AG08395 (cell line): ENCODE results near the gene KCNS1.

Experiments used
- DNase-seq: peaks from one replicate; pipeline ENCODE4 v3.0.0; 2012; ENCODE audit warnings: mixed read lengths, low spot score

KCNS1 gene

DNA sequence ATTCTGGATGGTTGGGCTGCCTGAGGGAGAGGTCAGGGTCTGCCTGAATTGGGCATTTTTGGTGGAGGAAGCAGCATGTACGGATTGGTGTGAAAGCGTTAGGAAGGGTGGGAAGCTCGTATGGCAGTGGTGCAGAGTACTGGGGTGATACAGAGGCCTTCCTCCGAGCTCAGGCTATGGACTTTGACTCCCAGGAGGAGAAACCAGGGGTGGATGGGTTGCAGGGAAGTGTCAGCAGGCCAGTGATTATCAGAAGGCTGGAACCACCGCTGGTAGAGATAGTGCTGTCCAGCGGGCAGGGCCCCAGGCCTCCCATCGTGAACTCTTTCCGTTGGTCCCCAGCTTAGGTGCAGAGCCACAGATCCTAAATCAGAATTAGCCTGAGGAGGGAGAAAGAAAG lies 8.7 kb upstream of the KCNS1 start:
- DNase-seq: no peak

DNA sequence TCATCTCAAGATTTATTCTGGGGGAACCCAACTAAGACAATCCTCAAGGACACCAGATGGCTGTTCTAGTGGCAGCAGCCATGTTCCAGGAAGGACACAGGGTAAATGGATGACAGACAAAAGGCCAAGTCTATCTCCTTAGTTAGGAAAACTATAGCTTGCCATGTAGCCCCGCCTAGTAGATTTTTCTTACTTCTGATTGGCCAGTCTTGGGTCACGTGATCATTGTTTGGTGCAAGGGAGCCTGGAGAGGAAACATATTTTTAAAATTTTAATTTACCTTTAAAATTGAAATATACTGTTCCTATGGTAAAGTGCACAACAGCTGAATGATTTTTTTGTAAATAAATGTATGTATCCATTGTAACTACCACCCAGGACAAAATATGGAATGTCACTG lies 4.4 kb upstream of the KCNS1 start:
- DNase-seq: no peak

DNA sequence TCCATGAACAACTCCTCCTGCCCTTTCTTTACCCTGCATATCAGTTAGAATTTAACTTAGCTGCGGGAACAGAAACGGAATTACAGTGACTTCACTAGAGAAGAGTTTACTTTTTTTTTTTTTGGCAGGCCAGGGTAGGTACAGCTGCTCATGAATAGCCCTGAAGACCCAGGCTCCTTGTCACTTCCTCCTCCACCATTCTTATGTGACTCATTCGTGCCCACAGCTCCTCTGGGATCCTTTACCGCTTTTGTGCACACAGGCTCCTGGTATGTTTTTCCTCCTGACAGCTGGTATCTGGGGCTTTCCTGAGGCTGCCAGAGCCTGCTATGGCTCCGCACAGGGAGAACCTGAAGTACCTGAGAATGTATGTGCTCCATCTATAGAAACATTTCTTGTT lies 3.9 kb upstream of the KCNS1 start:
- peak; percentile 63 for DNase-seq

DNA sequence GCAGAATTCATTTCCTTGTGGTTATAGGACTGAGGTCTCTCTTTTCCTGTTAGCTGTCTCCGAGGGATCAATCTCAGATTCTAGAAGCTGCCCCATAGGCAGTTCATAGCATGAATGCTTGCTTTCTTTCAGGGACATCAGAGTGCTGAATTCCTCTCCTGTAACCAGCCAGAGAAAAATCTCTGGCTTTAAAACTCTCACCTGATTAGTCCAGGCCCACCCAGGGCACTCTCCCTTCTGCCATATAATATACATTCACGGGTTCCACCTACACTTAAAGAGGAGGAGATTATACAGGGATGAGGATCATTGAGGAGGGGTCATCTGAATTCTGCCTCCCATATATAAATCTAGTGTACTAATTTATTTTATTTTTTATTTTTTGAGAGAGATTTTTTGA lies 2.1 kb upstream of the KCNS1 start:
- no peak for DNase-seq

DNA sequence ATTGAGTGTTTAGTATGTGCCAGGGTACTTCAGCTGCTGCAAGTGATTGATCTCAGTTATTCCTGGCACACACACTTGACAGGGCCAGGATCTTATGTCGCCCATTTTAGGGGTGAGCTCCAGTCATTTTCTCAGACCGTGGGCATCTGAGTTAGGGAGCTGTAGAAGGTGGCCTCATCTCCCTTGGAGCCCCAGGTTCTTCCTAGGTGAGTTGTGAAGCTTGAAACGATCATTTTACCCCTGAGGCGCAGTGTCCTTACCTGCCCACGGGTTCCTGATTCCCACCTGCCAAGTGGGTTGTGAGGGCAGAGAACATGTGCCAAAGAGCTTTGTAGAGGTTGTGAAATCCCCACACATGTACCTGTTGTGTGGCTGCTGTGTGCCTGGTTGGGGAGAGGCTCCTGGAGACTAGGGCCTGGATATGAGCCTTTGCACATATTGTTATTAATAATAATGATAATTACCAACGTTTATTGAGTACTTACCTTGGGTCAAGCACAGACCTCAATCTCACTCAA lies 465 bp upstream of the KCNS1 start:
- no peak for DNase-seq

DNA sequence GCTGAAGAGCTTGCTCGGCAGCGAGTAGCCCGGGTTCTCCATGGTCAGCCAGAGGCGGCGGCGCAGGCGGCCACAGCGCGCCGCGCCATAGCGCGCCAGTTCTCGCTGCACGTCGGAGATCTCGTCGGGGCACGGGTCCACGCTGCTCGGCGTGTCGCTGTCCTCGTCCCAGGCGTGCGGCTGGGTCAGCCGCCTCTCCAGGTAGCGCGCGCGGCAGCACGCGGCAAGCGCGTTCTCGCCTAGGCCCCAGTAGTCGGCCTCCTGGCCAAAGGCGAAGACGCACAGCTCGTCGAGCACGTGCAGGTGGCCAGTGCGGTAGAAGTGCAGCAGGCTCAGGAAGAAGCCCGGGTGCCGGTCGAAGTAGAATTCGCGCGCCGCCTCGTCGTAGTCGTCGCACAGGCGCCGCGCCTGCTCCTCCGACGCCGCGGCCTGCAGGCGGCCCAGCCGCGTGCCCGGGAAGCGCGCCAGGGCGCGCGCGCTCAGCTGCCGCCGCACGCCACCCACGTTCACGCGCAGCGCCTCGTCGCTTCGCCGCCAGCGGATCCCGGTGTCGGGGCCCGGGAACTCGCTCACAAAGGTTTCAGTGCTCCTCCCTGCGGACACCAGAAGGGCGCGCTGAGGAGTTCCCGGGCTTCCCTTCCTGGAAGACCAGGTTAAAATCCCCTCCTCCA lies 2.7 kb downstream of the KCNS1 start:
- no peak for DNase-seq

DNA sequence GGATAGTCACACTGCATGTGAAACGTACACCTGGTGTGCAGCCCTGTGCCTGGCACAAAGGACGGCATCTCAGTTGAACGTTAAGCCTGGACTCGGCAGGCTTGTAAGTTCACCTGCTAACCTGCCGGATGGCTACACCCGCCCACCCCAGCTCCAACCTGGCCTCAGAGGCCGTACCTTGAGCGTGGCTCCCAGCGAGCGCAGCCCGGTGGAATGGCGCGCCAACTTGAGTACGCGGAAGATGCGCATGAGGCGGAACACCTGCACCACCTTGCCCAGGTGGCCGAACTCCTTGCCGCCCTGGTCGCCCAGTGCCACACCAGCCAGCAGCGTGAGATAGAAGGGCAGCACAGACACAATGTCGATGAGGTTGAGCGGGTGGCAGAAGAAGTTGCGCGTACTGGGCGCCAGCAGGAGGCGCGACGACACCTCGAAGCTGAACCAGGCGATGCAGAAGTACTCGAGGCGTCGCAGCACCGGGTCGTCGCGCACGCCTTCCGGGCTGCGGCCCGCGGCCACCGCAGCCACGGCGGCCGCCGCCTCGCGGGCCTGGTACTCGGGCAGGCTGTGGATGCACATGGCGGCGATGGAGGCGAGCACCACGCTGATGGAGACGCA lies 3.3 kb downstream of the KCNS1 start:
- DNase-seq: no peak

DNA sequence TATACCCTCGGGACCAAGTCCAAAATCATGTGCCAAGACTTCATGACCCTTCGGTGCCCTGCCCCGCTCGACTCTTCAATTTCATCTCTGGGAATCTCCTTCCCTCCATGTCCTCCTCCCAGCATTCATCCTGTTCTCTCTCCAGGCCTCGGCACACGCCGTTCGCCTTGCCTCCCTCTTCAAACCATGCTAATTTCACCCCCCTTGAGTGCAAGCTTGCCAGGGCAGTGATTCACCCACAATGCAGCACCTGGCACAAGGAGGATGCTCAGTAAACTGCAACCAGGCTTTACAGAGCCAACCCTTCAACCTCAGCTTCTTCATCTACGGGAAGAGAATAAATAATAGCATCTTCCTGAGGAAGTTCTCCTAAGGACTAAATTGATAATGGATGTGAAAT lies 4.1 kb downstream of the KCNS1 start:
- DNase-seq: no peak

DNA sequence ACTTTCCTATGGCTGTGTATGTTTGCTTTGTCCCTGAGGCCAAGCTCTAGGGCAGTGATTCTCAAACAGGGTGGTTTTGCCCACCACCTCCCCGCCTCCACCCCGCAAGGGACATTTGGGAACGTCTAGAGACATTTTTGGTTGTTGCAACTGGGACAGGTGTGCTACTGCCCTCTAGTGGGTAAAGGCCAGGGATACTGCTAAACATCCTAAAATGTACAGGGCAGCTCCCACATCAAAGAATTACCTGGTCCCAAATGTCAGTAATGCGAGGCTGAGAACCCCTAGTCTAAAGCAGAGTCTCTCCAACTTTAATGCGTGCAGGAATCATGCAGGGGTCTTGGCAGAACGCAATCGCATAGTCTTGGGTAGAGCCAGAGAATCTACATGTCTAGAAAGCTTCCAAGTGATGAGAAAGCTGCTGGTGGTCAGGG lies 5.1 kb downstream of the KCNS1 start:
- DNase-seq: peak; percentile 70

DNA sequence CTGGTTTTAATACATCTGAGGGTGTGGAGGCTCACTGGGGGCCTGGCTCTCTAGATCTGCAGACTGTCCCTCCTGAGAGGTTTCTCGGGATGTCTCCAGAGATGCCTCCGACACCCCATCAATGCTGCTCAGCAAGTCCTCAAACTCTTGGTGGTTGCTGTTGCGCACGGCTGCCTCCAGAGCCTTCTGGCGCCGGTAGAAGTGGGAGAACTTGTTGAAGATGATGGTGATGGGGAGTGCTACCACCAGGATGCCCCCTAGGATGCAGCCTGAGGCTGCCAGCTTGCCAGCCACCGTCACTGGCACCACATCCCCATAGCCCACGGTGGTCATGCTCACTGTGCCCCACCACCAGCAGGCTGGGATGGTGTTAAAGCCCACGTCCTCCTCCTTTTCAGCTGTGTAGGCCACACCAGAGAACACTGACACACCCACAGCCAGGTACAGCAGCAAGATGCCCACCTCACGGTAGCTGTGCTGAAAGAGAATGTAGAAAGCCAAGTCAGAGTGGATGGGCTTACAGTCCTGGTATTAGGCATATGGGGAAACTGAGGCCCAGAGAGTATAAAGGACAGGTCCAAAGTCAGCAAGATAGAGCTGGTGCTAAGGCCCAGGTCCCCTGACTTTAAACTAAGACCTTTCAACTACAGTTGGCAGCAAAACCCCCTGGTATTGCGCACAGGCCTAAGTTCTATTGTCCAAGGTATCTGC lies 5.9 kb downstream of the KCNS1 start:
- DNase-seq: no peak

DNA sequence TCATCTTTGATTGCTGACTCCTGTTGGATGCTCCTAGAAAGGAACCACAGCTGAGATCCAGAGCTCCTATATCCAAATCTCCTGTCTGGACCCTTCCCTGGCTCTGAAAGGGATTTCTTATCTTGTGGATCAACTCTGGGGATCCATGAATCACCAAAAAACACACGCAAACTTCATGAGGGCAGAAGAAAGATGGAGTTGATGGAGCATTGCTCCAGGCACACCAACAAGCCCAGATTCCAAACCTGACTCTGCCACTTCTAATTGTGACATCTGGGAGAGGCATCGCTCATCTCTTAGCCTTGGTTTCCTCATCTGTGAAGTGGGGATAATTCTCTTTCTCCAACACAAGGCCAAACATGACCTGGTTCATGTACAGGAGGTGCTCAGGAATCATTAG lies 6.7 kb downstream of the KCNS1 start:
- DNase-seq: no peak

DNA sequence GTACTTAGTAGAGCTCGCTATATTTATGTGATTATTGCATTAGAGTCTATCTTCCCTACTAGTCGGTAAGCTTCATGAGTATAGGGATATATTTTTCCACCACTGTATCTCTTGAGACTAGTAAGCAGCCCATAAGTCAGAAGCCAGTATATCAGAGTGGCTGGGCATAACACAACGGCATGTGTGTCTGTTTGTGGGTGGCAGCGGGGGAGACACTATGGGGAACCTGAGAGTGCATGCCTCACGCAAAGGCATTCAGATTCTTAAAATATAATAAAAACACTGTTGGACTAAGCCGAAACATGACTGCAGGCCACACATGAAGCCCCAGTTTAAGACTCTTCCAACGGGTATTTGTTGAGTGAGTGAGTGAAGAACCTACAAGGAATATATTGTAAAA lies 8.0 kb downstream of the KCNS1 start:
- no peak for DNase-seq

DNA sequence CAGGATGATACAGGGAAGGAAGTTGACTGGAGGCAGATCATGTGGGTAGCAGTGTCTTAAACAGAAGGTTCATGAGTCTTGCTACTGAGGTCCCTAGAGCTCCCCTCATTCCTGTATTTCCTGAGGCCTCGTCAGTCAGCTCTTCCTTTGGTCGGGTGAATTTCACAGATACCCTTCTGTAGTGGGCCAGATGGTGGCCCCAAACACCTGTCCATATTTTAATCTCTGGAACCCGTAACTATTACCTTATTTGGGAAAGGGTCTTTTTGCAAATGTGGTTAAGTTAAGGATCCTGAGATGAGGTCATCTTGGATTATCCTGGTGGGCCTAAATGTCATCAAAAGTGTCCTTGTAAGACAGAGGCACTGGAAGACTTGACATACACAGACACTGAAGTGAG lies 9.6 kb downstream of the KCNS1 start:
- no peak for DNase-seq

DNA sequence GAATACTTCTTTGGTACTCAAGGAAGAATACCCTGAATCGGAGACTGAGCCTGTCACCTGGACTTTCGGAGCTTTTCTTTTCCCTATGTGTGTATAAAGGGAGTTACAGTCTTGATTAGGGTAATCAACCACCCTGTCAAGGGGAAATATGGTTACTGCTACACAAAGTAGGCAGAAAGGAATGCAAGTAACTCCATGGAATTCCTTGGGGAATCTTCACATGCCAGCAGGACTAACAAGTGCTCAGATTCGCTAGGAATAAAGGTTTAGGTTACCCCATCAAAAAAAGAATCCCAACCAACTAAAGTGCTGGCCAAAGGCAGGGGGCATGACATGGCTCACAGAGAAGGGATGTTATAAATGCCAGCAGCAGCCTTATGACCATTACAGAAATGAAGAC lies 10.4 kb downstream of the KCNS1 start:
- peak; percentile 39 for DNase-seq

DNA sequence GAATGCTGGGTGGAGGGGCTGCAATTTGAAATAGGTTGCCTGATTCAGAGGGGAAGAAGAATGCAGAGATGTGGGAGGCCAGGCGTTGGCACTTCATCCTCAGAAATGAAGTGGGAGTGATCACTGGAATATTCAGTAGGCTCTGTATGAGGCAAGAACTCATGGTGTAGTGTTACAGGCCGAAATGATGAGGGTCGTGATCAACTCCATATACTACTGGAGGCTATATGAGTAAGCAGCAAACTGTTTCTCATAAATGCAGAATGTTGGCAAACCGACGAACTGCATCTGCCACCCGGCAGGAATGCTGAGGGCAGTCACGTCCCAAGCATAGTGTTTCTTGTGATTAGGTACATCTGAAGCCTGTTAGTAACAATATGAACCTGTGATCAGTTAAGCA lies 12.7 kb downstream of the KCNS1 start:
- DNase-seq: peak; percentile 83

DNA sequence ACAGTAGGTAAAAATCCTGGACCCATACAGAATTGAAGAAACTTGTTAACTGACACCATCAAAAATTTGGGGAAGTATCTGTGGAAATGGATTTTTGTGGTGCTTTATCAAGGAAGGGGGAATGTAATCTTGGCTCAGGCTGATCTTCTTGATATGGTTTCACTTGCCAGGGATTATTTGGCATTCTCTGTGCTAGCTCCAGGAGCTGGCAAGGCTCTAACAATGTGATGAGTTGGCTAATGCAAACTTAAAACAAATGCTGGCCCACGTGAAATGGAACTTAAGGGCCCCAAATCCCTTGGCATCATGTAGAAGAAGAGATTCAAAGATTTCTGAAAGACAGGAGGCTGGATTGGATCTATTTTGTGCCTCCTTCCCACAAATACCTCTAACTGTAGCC lies 13.1 kb downstream of the KCNS1 start:
- DNase-seq: peak; percentile 59

DNA sequence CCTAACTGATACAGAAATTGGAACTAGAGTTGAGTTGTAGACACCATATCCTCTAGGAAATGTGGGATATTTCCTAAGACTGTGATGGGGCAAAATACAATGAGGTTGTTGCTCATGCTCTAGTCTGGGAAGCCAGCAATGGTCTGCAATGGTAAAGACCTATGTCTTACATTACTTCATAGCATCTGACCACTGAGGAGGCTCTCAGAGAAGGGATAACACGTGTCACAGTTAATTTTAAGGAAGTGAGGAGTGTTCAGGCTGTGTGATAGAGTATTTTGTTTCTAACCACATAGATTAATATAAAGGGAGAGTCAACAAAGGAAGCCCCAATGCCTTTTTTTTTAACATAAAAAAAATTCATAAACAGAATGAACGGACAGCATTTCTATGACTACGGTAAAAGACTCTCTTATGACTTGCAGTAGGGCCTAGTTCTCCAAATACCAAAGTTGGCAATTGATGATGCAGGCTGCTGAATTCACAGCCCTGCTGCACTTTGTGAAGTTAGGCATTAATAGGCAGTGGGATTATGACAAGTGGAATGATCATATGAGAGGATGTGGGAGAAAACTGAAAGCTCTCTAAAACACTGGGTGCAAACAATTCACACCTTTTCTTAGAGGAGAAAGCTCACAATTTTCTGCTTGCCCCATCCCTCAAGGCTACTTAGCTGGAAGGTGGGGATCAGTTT lies 13.7 kb downstream of the KCNS1 start:
- DNase-seq: no peak

DNA sequence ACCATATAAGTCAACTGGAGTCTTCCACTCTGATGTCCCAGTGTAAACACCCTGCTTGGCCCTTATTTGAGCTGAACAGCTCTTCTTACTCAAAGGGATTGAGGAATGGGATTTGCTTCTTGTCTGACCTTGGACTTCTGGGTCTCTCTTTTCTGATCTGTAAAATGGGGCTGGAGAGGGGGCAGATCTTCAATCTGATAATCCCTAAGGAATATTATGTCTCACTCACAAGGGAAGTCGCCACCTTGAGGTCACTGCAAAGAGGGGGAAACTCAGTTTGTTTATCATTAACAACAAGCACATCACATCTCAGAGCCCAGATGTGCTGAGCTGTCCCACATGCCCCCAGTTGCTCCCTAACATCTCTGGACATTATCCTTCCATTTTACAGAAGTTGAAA lies 15.1 kb downstream of the KCNS1 start:
- no peak for DNase-seq

DNA sequence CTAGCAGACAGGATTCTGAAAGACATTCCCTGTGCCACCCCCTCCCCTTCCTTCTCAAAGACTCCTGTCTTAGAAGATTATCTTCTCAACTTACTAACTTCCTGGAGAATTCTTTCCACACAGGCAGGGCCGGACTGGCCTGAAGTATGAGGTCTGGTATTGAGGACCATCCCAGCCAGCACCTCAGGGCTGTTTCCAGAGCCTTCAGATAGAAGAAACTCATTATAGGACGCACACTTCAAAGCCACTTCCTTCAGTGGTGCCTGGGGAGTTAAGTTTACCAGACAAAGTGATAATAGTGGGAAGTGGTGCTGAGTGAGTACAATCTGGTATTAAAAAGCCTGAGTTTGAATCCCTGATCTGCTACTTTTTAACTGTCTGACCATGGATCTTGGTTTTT lies 15.6 kb downstream of the KCNS1 start:
- DNase-seq: no peak

DNA sequence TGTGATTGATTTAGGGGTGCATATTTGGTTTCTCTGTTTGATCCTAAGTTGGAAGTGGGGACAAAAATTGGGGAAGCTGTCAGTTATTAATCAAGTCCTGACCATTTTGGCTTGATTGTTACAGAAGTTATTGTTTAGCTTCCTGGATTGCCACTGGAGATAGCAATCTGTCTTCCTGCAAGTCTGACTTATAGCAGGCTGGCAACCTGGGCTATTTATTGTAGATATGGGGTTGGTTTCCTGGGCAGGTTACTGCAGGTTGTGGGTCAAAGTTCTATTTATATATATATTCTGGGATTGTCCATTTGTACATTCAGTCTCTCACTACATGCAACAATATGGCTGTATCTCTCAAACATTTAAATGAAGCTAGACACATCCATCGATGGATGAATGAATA lies 17.8 kb downstream of the KCNS1 start:
- DNase-seq: no peak

DNA sequence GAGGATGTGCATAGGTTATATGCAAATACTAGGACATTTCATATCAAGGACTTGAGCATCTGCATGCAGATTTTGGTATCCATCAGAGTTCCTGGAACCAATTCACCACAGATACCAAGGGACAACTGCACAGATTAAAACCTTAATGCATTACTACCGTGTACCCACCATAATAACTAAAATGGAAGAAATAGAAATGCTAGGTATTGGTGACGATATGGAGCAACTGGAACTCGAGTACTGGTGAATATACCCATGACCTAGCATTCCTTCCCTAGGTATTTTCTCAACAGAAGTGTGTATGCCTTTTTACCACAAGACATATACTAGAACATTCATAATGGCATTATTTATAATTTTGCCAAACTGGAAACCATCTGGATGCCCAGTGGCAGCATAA lies 18.5 kb downstream of the KCNS1 start:
- DNase-seq: no peak

DNA sequence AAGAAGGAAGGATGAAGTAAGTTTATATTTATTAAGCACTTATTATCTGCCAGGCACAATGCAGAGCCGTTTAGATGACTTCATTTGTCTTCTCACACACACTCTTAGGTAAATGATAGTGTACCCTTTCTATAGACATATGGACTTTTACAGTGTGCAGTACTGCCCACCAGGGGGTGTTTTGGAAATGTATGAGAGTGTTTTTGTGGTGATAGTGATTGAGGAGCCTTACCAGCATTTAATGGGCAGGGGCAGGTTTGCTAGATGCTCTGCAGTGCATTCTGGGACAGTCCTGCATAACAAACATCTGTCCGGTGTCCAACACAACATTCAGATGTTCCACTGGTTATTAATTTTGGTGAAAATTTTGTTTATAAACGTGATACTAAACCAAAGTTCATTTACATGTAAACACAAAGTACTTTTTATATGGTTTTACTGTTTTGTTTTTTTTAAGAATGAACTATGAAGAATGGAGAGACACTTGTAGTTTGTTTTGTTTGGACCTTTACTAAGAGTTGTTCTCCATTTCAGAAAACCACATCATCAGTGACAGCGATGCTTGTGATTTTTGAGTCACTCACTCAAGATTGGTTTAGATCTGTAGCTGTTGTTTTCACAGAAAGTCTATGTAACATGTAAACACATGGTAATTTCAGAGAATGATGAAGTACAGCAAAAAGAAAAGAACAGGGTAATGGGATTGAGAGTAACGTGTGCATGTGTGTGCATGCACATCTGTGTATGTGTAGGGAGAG lies 19.9 kb downstream of the KCNS1 start:
- DNase-seq: no peak
